ENCODE results near the gene DHX15. TPM values are rescaled to one million over a fixed set of nuclear protein-coding genes. Genes with fewer than 3 reads are reported as not detected.

The DHX15 gene
- total and polyA plus RNA-seq, 2 of the 13 experiments (the other 11 are each of a cell fraction or from before 2014, with no cell fraction given), result 92.9 to 165 TPM

- TF ChIP-seq ZNF280D (CRISPR knock-in tag; IDR thresholded peaks at IDR 0.05), result peak; percentile 28; the same call in 1 of the 2 replicates
- 0 out of 2 replicates have a peak, but pooled peaks have one; percentile 54 for TF ChIP-seq HOXD1 (CRISPR knock-in tag; IDR thresholded peaks at IDR 0.05)
- 0 out of 2 replicates have a peak, but pooled peaks have one; percentile 58 for TF ChIP-seq ZNF792 (CRISPR knock-in tag; IDR thresholded peaks at IDR 0.05)
- TF ChIP-seq ZNF512 (CRISPR knock-in tag; IDR thresholded peaks at IDR 0.05), result no peak
- no peak for TF ChIP-seq ZNF839 (CRISPR knock-in tag; IDR thresholded peaks at IDR 0.05; ENCODE audit: borderline replicate concordance)
- TF ChIP-seq ZNF446 (CRISPR knock-in tag; IDR thresholded peaks at IDR 0.05), result peak; percentile 50; the same call in 1 of the 2 replicates
- peak; percentile 82 for TF ChIP-seq ZNF501 (CRISPR knock-in tag; IDR thresholded peaks at IDR 0.05)
- TF ChIP-seq ZNF710 (CRISPR knock-in tag; IDR thresholded peaks at IDR 0.05; ENCODE audit: borderline replicate concordance), result peak; percentile 13; the same call in 1 of the 2 replicates
- no peak for TF ChIP-seq MAFK (conservative IDR thresholded peaks at IDR 0.05 in 1 of 2, IDR thresholded peaks at IDR 0.05 in 1 of 2; ENCODE audit: low read length in 2 of 2)
- 0 out of 2 replicates have a peak, but pooled peaks have one; percentile 20 for TF ChIP-seq CHCHD3 (CRISPR knock-in tag; IDR thresholded peaks at IDR 0.05)
- peak; percentile 81; the same call in 1 of the 2 replicates for TF ChIP-seq KDM2A (CRISPR knock-in tag; IDR thresholded peaks at IDR 0.05; ENCODE audit: borderline replicate concordance, low read depth)
- TF ChIP-seq CENPT (CRISPR knock-in tag; IDR thresholded peaks at IDR 0.05; ENCODE audit: low read depth), result 0 out of 2 replicates have a peak, but pooled peaks have one; percentile 50
- TF ChIP-seq ZSCAN29 (CRISPR knock-in tag; conservative IDR thresholded peaks at IDR 0.05), result 0 out of 2 replicates have a peak, but pooled peaks have one; percentile 25
- TF ChIP-seq FOXP4 (CRISPR knock-in tag; IDR thresholded peaks at IDR 0.05), result peak; percentile 36; the same call in 1 of the 2 replicates
- peak; percentile 83 for TF ChIP-seq SP4 (CRISPR knock-in tag; IDR thresholded peaks at IDR 0.05)
- no peak for TF ChIP-seq NONO (IDR thresholded peaks at IDR 0.05)
- TF ChIP-seq NONO (CRISPR knock-in tag; conservative IDR thresholded peaks at IDR 0.05), result peak; percentile 76
- peak; percentile 91; the same call in 1 of the 2 replicates for TF ChIP-seq KAT7 (CRISPR knock-in tag; IDR thresholded peaks at IDR 0.05; ENCODE audit: borderline replicate concordance)
- TF ChIP-seq ZNF607 (CRISPR knock-in tag; IDR thresholded peaks at IDR 0.05; ENCODE audit: borderline replicate concordance), result peak; percentile 70
- 0 out of 2 replicates have a peak, but pooled peaks have one; percentile 47 for TF ChIP-seq SIN3B (IDR thresholded peaks at IDR 0.05; ENCODE audit: low read length)
These were observed at the start of gene DHX15 (continued) for GRCh38 chr4:24584211-24584850.

Data from HepG2 (cell line).